A172 (cell line): ENCODE results near the gene ZNF628. TPM values are rescaled to one million over a fixed set of nuclear protein-coding genes. Genes with fewer than 3 reads are reported as not detected.

Experiments used
- DNase-seq: peaks from one replicate; pipeline ENCODE4 v3.0.0-alpha.2; 2015; ENCODE audit warnings: low spot score
- total RNA-seq: library from RNA; depleted of rRNA; stranded (reverse); fragments of >200 nt; shearing (Covaris generic); gene quantifications from 2 replicates; pipeline ENCODE4 v1.2.3, GENCODE V29; 2014

The ZNF628 gene
- total RNA-seq, 1 experiment from 2014 or later, result 4.8 TPM

GRCh38 chr19:55484593-55485438, 8.4 kb downstream of the ZNF628 start, which contains the start of gene NAT14:
NAT14 (plus strand) TSS chr19:55485188; CDS start chr19:55485709, 521 bp downstream.
- peak; percentile 58 for DNase-seq

- DNase-seq, result no peak
Observed at GRCh38 chr19:55485439-55486011, 9.1 kb downstream of the ZNF628 start.

GRCh38 chr19:55486043-55486970, 9.9 kb downstream of the ZNF628 start:
- DNase-seq, result no peak

GRCh38 chr19:55486971-55487923, 10.8 kb downstream of the ZNF628 start:
- peak; percentile 94 for DNase-seq

GRCh38 chr19:55487924-55488687, 11.7 kb downstream of the ZNF628 start, which contains the start of gene SSC5D:
SSC5D (plus strand) TSS chr19:55488436; CDS start chr19:55488590, 154 bp downstream.
- DNase-seq, result no peak

GRCh38 chr19:55488986-55489710, 12.7 kb downstream of the ZNF628 start:
- DNase-seq, result no peak

- DNase-seq, result no peak
Observed at GRCh38 chr19:55489711-55490477, 13.5 kb downstream of the ZNF628 start.

GRCh38 chr19:55490478-55491432, 14.3 kb downstream of the ZNF628 start:
- no peak for DNase-seq

- DNase-seq, result peak; percentile 46
Observed at GRCh38 chr19:55491546-55492360, 15.3 kb downstream of the ZNF628 start.

- no peak for DNase-seq
Observed at GRCh38 chr19:55492362-55492944, 16.0 kb downstream of the ZNF628 start.

- DNase-seq, result no peak
Observed at GRCh38 chr19:55493052-55493644, 16.7 kb downstream of the ZNF628 start.

- DNase-seq, result no peak
Observed at GRCh38 chr19:55493645-55494171, 17.3 kb downstream of the ZNF628 start.

- DNase-seq, result no peak
Observed at GRCh38 chr19:55494172-55494761, 17.9 kb downstream of the ZNF628 start.

GRCh38 chr19:55495646-55496349, 19.4 kb downstream of the ZNF628 start:
- peak; percentile 46 for DNase-seq
